Heart left ventricle (tissue), 16 donors: ENCODE data around the gene FAM168B. TPM values are rescaled to one million over a fixed set of nuclear protein-coding genes. Genes with fewer than 3 reads are reported as not detected.
"Not testable (repeated sequence)": the region's sequence is repeated elsewhere in the genome, so short reads cannot be mapped to it uniquely, and the experiment has no call there.

Source experiments
- ATAC-seq, 4 donors: fragments of 200-7000 bp; cut with Tn5 transposase; one replicate each; pipeline ENCODE4 v1.9.1; 2020 to 2022; ENCODE audit warnings: moderate library complexity in 4 of 4, mild to moderate bottlenecking in 3 of 4, moderate number of reproducible peaks in 1 of 4
- DNase-seq, 5 donors: peaks; one replicate each; pipeline ENCODE4 v3.0.0-alpha.2; 2020
- H3K27ac ChIP-seq, 12 donors: fragments of 200-600 bp; sonication (generic) in 4 of 12; one replicate each; pipeline versions ENCODE4 v1.5.0 to v1.8.0; 2016 to 2022; ENCODE audit warnings: mild to moderate bottlenecking in 2 of 12
- H3K27me3 ChIP-seq, 9 donors: fragments of 200-600 bp; sonication (generic) in 2 of 9; one replicate each; pipeline versions ENCODE4 v1.5.1 to v1.8.0; 2016 to 2022; ENCODE audit warnings: mild to moderate bottlenecking in 3 of 9
- H3K36me3 ChIP-seq, 9 donors: fragments of 200-600 bp; sonication (generic) in 2 of 9; one replicate each; pipeline versions ENCODE4 v1.5.0 to v1.8.0; 2018 to 2022; ENCODE audit warnings: mild to moderate bottlenecking in 2 of 9
- H3K4me1 ChIP-seq, 12 donors: fragments of 200-600 bp; sonication (generic) in 4 of 12; one replicate each; pipeline versions ENCODE4 v1.5.0 to v1.8.0; 2016 to 2022; ENCODE audit warnings: mild to moderate bottlenecking in 3 of 12
- H3K4me3 ChIP-seq, 12 donors: fragments of 200-600 bp; sonication (generic) in 4 of 12; one replicate each; pipeline versions ENCODE4 v1.5.0 to v1.8.0; 2017 to 2022; ENCODE audit warnings: mild to moderate bottlenecking in 9 of 12, moderate library complexity in 4 of 12
- H3K9me3 ChIP-seq, 12 donors: fragments of 200-600 bp; sonication (generic) in 4 of 12; one replicate each; pipeline versions ENCODE4 v1.5.0 to v1.8.0; 2016 to 2022; ENCODE audit warnings: mild to moderate bottlenecking in 1 of 12
- POLR2A ChIP-seq, 2 donors: fragments of 450-650 bp; IDR thresholded peaks; one replicate each; pipeline ENCODE4 v1.6.1; 2017; ENCODE audit warnings: antibody characterized with exemption in 2 of 2, mild to moderate bottlenecking in 2 of 2, moderate library complexity in 2 of 2
- WGBS, 4 donors: extraction: QIAGEN DNeasy Blood & Tissue Kit in 2 of 4; methylation state at CpG; one replicate each; pipeline versions ENCODE4 v1.1.5 to v1.1.7; 2013 to 2018; 5-methylcytosine and 5-hydroxymethylcytosine counted together
- intact Hi-C, 10 donors: fragments of 100-400 bp; cut with DNase I; formaldehyde crosslinking; loops; one replicate each; pipeline versions ENCODE4 v1.11.1 to v1.14.2; 2022
- polyA plus RNA-seq, 2 donors: library from polyadenylated mRNA; stranded (reverse); fragments of 200-250 nt; gene quantifications; one replicate each; pipeline ENCODE4 v1.2.3, GENCODE V29; 2013
- total RNA-seq, 9 donors: library from RNA; depleted of rRNA in 2 of 9; stranded (reverse); fragments of >200 nt in 2 of 9; fragmentation: NEBNext Ultra II Directional in 3 of 9; extraction: Animal tissue kit (Norgen Biotek cat#: 25700) in 3 of 9; gene quantifications; one replicate each; pipeline versions ENCODE4 v1.1.0 to v1.2.4, GENCODE V29; 2016 to 2023
- TF ChIP-seq, protein P1 (sequence below), 12 donors: fragments of 200-600 bp; sonication (generic) in 4 of 12; IDR thresholded peaks; one replicate each; pipeline versions ENCODE4 v1.5.0 to v1.8.0; 2018 to 2022; ENCODE audit warnings: antibody characterized with exemption in 12 of 12, mild to moderate bottlenecking in 5 of 12
- donor health status: ischemic (EF 13 %, LVEDD 7.1; RV severe dilation, severe dysfunction).
- donor health status: healthy with polysubstance abuse.
- donor health status: DM: no; HTN: yes; CAD: no.
- donor health status: DM: no; HTN: no; CAD: no.
- donor health status: ischemic (EF 25% LVEDD 6.9; RV normal size, moderate dysfunction).
- donor health status: ischemic (EF 25% LVEDD 5.7; RV mildly dilated, moderate dysfunction).
- donor health status: healthy.
- donor health status: DM: yes; HTN: yes; CAD: no.
- donor health status: ischemic (EF 35%, LVEDD 5.7; RV mildly dilated, moderate dysfunction).
- donor health status: nonischemic (EF 11% LVEDD 7.7; RV severe dilation, severe dysfunction).
- donor health status: DM: yes; HTN: yes; CAD: no.
- donor health status: PGD.
- donor health status: ischemic (EF 29% LVEDD 5.4; RV normal size, mild dysfunction).
- donor health status: nonischemic (EF 23%, LVEDD 6.1; RV moderate dilation, normal function).

The FAM168B gene
- total and polyA plus RNA-seq, 11 donors = 23.0 to 174 (median 86.9) TPM

DNA sequence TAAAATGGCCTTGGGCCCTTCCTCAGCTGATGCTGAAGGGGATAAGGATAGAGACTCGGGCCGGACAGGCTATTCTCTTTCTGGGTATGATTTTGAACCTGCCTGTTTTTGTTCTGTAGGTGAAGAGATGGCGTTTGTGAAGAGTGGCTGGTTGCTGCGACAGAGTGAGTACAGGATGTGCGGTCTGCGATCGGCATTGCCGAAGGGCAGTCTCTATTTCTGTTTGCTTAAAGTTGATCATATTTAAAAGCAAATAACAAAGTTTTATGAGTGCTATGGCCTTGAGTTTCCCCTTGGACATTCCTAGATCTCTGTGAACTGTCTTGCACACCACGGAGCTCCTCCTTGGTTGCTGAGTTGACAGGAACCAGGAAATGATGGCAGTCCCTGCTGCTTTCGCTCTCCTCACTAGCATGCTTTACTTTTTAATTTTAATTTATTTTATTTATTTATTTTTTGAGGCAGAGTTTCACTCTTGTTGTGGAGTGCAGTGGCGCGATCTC is 27.6 kb upstream of the FAM168B start:
- DNase-seq (peak in 1 of 5 donors; percentile 3), ATAC-seq (no peak)
- 95% methylated on average over 12 of the region's 12 CpGs for WGBS, 4 donors
- H3K27ac ChIP-seq = no peak overlapping the region
- peaks cover 0 to under 1% (median 0%) of the 10 kb centered on the region in 12 donors for H3K4me1 ChIP-seq
- H3K9me3 ChIP-seq = no peaks in the 10 kb centered on the region
- no peaks in the 10 kb centered on the region for H3K27me3 ChIP-seq
- TF ChIP-seq, protein P1, sequence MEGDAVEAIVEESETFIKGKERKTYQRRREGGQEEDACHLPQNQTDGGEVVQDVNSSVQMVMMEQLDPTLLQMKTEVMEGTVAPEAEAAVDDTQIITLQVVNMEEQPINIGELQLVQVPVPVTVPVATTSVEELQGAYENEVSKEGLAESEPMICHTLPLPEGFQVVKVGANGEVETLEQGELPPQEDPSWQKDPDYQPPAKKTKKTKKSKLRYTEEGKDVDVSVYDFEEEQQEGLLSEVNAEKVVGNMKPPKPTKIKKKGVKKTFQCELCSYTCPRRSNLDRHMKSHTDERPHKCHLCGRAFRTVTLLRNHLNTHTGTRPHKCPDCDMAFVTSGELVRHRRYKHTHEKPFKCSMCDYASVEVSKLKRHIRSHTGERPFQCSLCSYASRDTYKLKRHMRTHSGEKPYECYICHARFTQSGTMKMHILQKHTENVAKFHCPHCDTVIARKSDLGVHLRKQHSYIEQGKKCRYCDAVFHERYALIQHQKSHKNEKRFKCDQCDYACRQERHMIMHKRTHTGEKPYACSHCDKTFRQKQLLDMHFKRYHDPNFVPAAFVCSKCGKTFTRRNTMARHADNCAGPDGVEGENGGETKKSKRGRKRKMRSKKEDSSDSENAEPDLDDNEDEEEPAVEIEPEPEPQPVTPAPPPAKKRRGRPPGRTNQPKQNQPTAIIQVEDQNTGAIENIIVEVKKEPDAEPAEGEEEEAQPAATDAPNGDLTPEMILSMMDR (IDR thresholded peaks at IDR 0.05) = no peak
- TF ChIP-seq POLR2A (IDR thresholded peaks at IDR 0.05) = no peak
- H3K36me3 ChIP-seq = peaks cover 0 to 56% (median 22%) of the 10 kb centered on the region in 9 donors
- intact Hi-C loops = no loop called here
- H3K4me3 ChIP-seq = no peak overlapping the region

DNA sequence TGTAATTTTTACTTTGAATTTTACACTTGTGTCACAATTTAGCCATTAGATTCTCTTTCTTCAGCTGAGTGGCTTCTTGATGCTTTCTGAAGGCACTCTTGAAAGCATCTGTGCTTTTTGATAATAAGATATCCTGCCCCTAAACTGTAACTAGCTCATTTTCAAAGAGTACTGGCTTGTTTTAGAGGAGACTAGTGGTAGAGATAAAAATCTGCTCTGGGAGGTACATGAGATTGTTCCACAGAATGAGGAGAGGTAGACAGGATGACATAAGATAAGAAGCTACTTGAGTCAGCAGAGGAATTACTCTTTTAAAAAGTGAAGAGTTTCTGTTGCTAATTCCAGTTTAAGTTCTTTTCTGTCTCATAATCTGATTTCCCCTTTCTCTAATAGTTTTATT is 22.5 kb upstream of the FAM168B start:
- no peak for ATAC-seq

DNA sequence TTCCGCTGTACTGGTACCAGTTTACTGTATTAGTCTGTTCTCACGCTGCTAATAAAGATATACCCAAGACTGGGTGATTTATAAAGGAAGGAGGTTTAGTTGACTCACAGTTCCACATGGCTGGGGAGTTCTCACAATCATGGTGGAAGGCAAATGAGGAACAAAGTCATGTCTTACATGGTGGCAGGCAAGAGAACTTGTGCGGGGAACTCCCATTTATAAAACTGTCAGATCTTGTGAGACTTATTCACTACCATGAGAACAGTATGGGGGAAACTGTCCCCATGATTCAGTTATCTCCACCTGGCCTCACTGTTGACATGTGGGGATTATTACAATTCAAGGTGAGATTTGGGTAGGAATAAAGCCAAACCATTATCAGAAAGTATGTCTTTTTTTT is 21.7 kb upstream of the FAM168B start:
- H3K27me3 ChIP-seq, ATAC-seq, H3K9me3 ChIP-seq, DNase-seq, intact Hi-C loops, H3K27ac ChIP-seq, H3K4me3 ChIP-seq: not testable (repeated sequence)
- H3K36me3 ChIP-seq = peaks cover 0 to 19% (median 0%) of the 10 kb centered on the region in 9 donors
- 96 to 99% (median 99%) methylated on average over 3 of the region's 3 CpGs for WGBS, 4 donors
- H3K4me1 ChIP-seq = peaks cover 0 to 36% (median 11%) of the 10 kb centered on the region in 12 donors

More for the DNA sequence above, 22.5 kb upstream of the FAM168B start:
- Histone ChIP-seq H3K27ac (no peak overlapping the region), H3K27me3 (no peaks in the 10 kb centered on the region), H3K4me1 (peaks cover 0 to 36% (median 11%) of the 10 kb centered on the region in 12 donors), H3K36me3 (peaks cover 0 to 24% (median 0%) of the 10 kb centered on the region in 9 donors), H3K4me3 (no peak overlapping the region), H3K9me3 (no peaks in the 10 kb centered on the region)
- intact Hi-C loops = no loop called here
- TF ChIP-seq POLR2A (IDR thresholded peaks at IDR 0.05) = no peak
- TF ChIP-seq, protein P1 (IDR thresholded peaks at IDR 0.05) = no peak
- DNase-seq = no peak

DNA sequence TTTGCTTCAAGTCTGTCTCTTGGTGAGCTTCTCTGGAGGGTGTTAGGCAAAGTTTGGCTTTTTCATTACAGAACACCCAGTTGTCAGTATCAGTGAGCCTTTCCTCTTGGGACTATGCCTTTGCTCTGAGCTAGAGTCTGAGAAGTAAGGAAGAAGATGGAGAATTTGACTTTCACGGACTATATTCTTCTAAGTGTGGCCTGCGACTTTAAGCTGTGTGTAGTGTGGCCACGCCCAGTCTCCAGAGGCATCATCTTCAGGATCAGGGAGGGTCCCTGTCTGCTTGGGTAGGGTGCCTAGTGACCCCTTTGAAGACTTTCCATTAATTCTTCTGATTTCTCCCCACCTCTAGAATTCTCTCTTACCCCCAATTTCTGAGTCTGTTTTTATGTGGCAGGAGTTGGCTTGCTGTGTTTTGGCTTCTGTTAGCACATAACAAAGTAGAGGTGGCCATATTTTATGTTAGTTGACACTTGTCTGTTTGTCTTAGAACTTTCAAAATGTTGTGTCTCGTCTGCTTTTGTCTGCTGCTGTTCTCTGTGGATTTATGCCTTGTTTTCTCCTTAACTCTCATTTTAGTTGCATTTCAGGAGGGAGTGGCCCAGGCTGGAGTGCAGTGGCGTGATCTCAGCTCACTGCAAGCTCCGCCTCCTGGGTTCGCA is 20.4 kb upstream of the FAM168B start:
- Histone ChIP-seq H3K27me3 (no peaks in the 10 kb centered on the region), H3K36me3 (peaks cover 0 to 26% (median 0%) of the 10 kb centered on the region in 9 donors), H3K4me3 (no peak overlapping the region), H3K4me1 (peaks cover 0 to 36% (median 11%) of the 10 kb centered on the region in 12 donors), H3K27ac (no peak overlapping the region), H3K9me3 (no peaks in the 10 kb centered on the region)
- DNase-seq (no peak), ATAC-seq (peak in 1 of 4 donors; percentile 22)
- TF ChIP-seq, protein P1 (IDR thresholded peaks at IDR 0.05) = no peak
- TF ChIP-seq POLR2A (IDR thresholded peaks at IDR 0.05) = no peak
- intact Hi-C loops = no loop called here
- WGBS, 4 donors = 89 to 94% (median 92%) methylated on average over 7 of the region's 7 CpGs
